OCI-LY7 (cell line): Measurements from ENCODE around the gene OR2J2. TPM values are rescaled to one million over a fixed set of nuclear protein-coding genes. Genes with fewer than 3 reads are reported as not detected.
"Not testable (repeated sequence)": the region's sequence is repeated elsewhere in the genome, so short reads cannot be mapped to it uniquely, and the experiment has no call there.

ENCODE experiments used
- BruUV-seq: library from RNA; stranded (reverse); fragments of 400-500 nt; replicated peaks from 2 replicates; lab custom pipeline; 2021; lab: Mats Ljungman, UMichigan
- CTCF ChIA-PET: fragments of 300-600 bp; sonication (Branson Sonifier 250); formaldehyde crosslinking; loops from one replicate; lab custom pipeline; 2022; ENCODE audit warnings: antibody characterized with exemption; ENCODE audit not compliant: unreplicated experiment; lab: Charles Lee
- POLR2A ChIA-PET: fragments of 300-600 bp; sonication (Branson Sonifier 250); formaldehyde crosslinking; loops from one replicate; lab custom pipeline; 2022; ENCODE audit warnings: antibody characterized with exemption; lab: Charles Lee
- DNase-seq: peaks from one replicate; pipeline ENCODE4 v3.0.0-alpha.2; 2015; ENCODE audit warnings: low spot score
- H2AFZ ChIP-seq: fragments of 200-600 bp; sonication (generic), shearing (Covaris generic); 2 replicates; pipeline ENCODE4 v1.6.1; 2014; ENCODE audit warnings: mild to moderate bottlenecking, antibody characterized with exemption, low read length, moderate library complexity
- H3K27ac ChIP-seq: fragments of 200-600 bp; sonication (generic); 2 replicates; pipeline ENCODE4 v1.5.1; 2014; ENCODE audit warnings: mixed run types, low read depth, mild to moderate bottlenecking, moderate library complexity, low read length, inconsistent platforms; ENCODE audit not compliant: poor library complexity, severe bottlenecking
- H3K36me3 ChIP-seq: fragments of 200-600 bp; sonication (generic); 2 replicates; pipeline ENCODE4 v1.6.1; 2014; ENCODE audit warnings: mild to moderate bottlenecking, antibody characterized with exemption, low read length, moderate library complexity, mixed read lengths; ENCODE audit not compliant: insufficient read depth
- H3K4me1 ChIP-seq: fragments of 200-600 bp; sonication (generic); 2 replicates; pipeline ENCODE4 v1.5.1; 2014; ENCODE audit warnings: mild to moderate bottlenecking, low read length; ENCODE audit not compliant: insufficient read depth, poor library complexity, severe bottlenecking
- H3K4me2 ChIP-seq: fragments of 200-600 bp; sonication (generic); 2 replicates; pipeline ENCODE4 v1.6.1; 2014; ENCODE audit warnings: mild to moderate bottlenecking, low read length
- H3K4me3 ChIP-seq: fragments of 200-600 bp; sonication (generic); 2 replicates; pipeline ENCODE4 v1.5.1; 2014; ENCODE audit warnings: mild to moderate bottlenecking, low read depth, low read length; ENCODE audit not compliant: poor library complexity, severe bottlenecking
- H3K79me2 ChIP-seq: fragments of 200-600 bp; sonication (generic); 2 replicates; pipeline ENCODE4 v1.6.1; 2016; ENCODE audit warnings: low read depth, mild to moderate bottlenecking, low read length, moderate library complexity, mixed read lengths; ENCODE audit not compliant: insufficient read depth
- H3K9me2 ChIP-seq: fragments of 200-600 bp; sonication (generic); 2 replicates; pipeline ENCODE4 v1.6.1; 2016; ENCODE audit warnings: mild to moderate bottlenecking, low read length, mixed read lengths; ENCODE audit not compliant: insufficient read depth
- H3K9me3 ChIP-seq: fragments of 200-600 bp; sonication (generic); 2 replicates; pipeline ENCODE4 v1.6.1; 2014; ENCODE audit warnings: mild to moderate bottlenecking, mixed run types, low read length, mixed read lengths
- H4K20me1 ChIP-seq: fragments of 200-600 bp; sonication (generic); 2 replicates; pipeline ENCODE4 v1.6.1; 2014; ENCODE audit warnings: mild to moderate bottlenecking, antibody characterized with exemption, low read length, moderate library complexity, mixed read lengths; ENCODE audit not compliant: insufficient read depth
- EZH2phosphoT487 ChIP-seq: fragments of 200-600 bp; sonication (generic); IDR thresholded peaks from 2 replicates; pipeline ENCODE4 v1.6.1; 2018; ENCODE audit warnings: low read depth, borderline replicate concordance, mild to moderate bottlenecking, mixed run types, antibody characterized with exemption, low read length, moderate library complexity, mixed read lengths
- intact Hi-C: fragments of 100-400 bp; cut with micrococcal nuclease; formaldehyde crosslinking; loops from one replicate; pipeline ENCODE4 v1.10.0; 2022; ENCODE audit not compliant: unreplicated experiment
- total RNA-seq, 2 experiments: library from RNA; depleted of rRNA in 1 of 2; stranded (reverse); fragments of >200 nt in 1 of 2; shearing (Covaris generic) in 1 of 2; gene quantifications; 2 replicates each; pipeline ENCODE4 v1.2.3, GENCODE V29; 2014 to 2022
- TF ChIP-seq, protein P1 (sequence below): fragments of 200-600 bp; sonication (generic); conservative IDR thresholded peaks from 2 replicates; pipeline ENCODE4 v1.5.1; 2014; ENCODE audit warnings: mild to moderate bottlenecking, antibody characterized with exemption, low read length, moderate library complexity, mixed read lengths

Gene OR2J2
- total RNA-seq, 2 experiments from 2014 or later = not detected

DNA sequence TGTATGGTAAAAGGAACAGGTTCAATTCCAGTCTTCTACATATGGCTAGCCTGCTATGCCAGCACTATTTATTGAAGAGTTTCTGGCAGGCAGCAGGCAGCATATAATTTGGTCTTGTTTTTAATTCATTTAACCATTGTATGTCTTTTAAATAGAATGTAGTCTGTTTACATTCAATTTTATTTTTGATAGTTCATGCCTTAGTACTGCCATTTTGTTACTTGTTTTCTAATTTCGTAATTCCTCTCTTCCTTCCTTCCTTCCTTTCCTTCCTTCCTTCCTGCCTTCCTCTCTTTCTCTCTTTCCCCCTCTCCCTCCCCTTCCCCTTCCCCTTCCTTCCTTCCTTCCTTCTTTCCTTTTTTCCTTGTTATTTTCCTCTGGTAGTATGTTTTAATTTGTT is 17.6 kb upstream of the OR2J2 start:
- POLR2A ChIA-PET = interaction anchor here (0.7 kb wide), 1 partner anchor 53 kb away, joined by 5 read pairs; no protein-coding TSS in a partner anchor
- no peak overlapping the region for H3K27ac ChIP-seq
- CTCF ChIA-PET = no interaction called here
- no peak overlapping the region for H2AFZ ChIP-seq
- no peaks in the 10 kb centered on the region for H3K9me2 ChIP-seq
- no peaks in the 10 kb centered on the region for H3K4me1 ChIP-seq
- H3K9me3 ChIP-seq = no peaks in the 10 kb centered on the region
- no peaks in the 10 kb centered on the region for H4K20me1 ChIP-seq
- H3K36me3 ChIP-seq = no peaks in the 10 kb centered on the region
- no peak overlapping the region for H3K4me3 ChIP-seq
- H3K79me2 ChIP-seq = no peaks in the 10 kb centered on the region
- intact Hi-C loops = no loop called here
- no peak overlapping the region for H3K4me2 ChIP-seq
- BruUV-seq = no TSS peak
- DNase-seq = no peak
- TF ChIP-seq, protein P1, sequence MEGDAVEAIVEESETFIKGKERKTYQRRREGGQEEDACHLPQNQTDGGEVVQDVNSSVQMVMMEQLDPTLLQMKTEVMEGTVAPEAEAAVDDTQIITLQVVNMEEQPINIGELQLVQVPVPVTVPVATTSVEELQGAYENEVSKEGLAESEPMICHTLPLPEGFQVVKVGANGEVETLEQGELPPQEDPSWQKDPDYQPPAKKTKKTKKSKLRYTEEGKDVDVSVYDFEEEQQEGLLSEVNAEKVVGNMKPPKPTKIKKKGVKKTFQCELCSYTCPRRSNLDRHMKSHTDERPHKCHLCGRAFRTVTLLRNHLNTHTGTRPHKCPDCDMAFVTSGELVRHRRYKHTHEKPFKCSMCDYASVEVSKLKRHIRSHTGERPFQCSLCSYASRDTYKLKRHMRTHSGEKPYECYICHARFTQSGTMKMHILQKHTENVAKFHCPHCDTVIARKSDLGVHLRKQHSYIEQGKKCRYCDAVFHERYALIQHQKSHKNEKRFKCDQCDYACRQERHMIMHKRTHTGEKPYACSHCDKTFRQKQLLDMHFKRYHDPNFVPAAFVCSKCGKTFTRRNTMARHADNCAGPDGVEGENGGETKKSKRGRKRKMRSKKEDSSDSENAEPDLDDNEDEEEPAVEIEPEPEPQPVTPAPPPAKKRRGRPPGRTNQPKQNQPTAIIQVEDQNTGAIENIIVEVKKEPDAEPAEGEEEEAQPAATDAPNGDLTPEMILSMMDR = no peak
- TF ChIP-seq EZH2phosphoT487 = no peak

DNA sequence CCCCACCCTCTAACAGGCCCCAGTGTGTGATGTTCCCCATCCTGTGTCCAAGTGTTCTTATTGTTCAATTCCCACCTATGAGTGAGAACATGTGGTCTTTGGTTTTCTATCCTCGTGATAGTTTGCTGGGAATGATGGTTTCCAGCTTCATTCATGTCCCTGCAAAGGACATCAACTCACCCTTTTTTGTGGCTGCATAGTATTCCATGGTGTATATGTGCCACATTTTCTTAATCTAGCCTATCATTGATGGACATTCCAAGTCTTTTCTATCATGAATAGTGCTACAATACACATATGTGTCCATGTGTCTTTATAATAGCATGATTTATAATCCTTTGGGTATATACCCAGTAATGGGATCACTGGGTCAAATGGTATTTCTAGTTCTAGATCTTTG is 15.5 kb upstream of the OR2J2 start:
- POLR2A ChIA-PET, H3K79me2 ChIP-seq, H3K4me2 ChIP-seq, intact Hi-C loops, H3K4me1 ChIP-seq, H2AFZ ChIP-seq, H3K9me2 ChIP-seq, H3K4me3 ChIP-seq, BruUV-seq, H3K9me3 ChIP-seq, H3K36me3 ChIP-seq, DNase-seq, H4K20me1 ChIP-seq, CTCF ChIA-PET, H3K27ac ChIP-seq: not testable (repeated sequence)

- CTCF ChIA-PET, H3K4me1 ChIP-seq, H3K9me2 ChIP-seq, DNase-seq, H3K4me2 ChIP-seq, H3K36me3 ChIP-seq, BruUV-seq, H3K9me3 ChIP-seq, H2AFZ ChIP-seq, intact Hi-C loops, H3K27ac ChIP-seq, H4K20me1 ChIP-seq, H3K79me2 ChIP-seq, H3K4me3 ChIP-seq: not testable (repeated sequence)
- POLR2A ChIA-PET = interaction anchor here (0.7 kb wide), 1 partner anchor 1727 kb away, joined by 3 read pairs; no protein-coding TSS in a partner anchor
Observed at GRCh38 chr6:29159922-29160321, 10.8 kb upstream of the OR2J2 start.

DNA sequence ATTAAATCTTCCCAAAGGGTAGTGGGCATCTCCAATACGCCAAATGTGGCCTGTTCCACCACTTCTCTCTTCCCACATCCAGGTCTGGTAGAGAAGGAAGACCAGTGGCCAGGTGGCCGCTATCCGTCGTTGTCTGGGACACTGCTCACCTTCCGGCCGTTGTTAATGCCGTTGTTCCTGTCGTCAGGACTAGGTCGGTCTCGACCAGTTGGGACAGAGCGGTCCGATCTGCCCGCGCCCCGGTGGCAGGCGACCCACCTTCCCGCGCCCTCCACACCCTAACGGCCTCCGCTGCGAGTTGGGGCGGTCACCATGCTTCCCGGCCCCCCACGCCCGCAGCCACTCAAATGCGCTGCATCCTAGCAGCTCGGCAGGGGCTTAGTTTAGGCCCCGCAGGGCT is 5.1 kb upstream of the OR2J2 start:
- intact Hi-C loops, H3K9me3 ChIP-seq, H3K79me2 ChIP-seq, H4K20me1 ChIP-seq, H3K4me2 ChIP-seq, H3K9me2 ChIP-seq, BruUV-seq, DNase-seq, CTCF ChIA-PET, H3K27ac ChIP-seq, H2AFZ ChIP-seq, H3K36me3 ChIP-seq, H3K4me1 ChIP-seq, POLR2A ChIA-PET, H3K4me3 ChIP-seq: not testable (repeated sequence)
